Epidermal melanocyte (primary cell): ENCODE measurements around the gene HOXA11.

Source experiments
- DNase-seq: peaks from one replicate; pipeline ENCODE4 v3.0.0; 2011; ENCODE audit warnings: low spot score; ENCODE audit not compliant: insufficient read length

The HOXA11 gene

DNA sequence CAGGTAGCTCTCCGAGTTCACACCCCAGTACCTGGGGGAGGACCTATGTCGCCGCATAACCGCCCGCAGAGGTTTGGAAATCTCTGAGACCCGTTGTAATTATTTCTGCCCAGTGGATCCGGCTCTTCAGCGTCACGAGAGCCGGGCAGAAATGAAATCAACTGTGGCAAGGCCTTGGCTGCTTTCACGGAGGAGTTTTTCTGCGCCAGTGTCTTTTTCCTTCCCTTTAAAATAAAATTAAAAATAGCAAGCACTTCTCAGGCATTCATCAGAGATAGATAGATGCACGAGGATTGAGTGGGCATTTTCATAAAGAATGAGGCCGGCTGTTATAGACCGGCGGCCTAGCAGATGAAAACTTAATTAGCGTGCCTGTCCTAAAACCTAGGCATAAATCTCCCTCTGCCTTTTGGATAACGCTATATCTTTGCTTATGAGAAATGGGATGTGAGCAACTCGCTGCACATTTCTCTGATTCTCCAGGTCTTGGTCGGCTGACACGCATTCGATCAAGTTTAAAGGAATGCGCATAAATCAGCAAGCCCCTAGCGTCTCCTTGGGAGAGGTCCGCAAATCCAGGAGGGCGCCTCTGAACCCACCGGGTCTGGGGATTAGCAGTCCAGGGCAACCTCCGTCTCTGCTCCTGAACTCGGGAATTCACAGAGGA, 8.4 kb upstream of the HOXA11 start:
- no peak for DNase-seq

DNA sequence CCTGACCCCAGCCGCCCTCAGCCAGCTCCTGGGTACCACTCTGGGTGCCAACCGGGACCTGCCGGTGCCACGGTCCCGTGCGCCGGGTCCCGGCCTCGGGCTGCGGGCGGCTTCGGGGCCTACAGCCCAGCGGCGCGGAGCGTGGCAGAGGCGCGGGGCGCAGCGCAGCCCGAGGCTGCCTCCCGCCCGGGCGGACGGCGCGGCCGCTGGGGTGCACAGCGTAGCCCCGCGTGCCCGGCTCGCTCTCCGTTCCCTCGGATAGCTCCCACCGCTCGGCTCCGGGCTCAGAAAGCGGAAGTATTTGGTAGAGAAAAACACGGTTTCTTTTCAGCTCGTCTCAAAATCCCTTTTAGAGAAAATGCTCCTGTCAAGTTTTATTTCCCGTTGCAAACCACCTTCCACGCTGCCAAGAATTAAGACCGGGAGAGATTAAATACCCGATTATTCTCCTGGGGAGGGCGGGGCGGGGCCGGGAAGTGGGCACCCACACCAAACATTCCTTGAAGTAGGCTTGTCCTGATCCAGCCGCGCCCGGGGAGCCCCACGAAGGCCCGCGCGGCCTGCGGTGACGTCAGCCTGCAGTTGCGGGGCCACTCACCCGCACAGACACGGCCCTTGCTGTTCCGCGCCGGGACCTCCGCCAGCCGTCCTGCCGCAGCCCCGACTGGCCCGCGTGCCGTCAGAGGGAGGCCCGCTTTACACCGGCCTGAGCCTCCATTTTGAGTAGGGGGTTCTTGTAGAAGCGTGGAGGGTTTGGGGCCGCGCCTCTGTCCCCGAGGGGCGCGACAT, 7.7 kb upstream of the HOXA11 start:
- no peak for DNase-seq

DNA sequence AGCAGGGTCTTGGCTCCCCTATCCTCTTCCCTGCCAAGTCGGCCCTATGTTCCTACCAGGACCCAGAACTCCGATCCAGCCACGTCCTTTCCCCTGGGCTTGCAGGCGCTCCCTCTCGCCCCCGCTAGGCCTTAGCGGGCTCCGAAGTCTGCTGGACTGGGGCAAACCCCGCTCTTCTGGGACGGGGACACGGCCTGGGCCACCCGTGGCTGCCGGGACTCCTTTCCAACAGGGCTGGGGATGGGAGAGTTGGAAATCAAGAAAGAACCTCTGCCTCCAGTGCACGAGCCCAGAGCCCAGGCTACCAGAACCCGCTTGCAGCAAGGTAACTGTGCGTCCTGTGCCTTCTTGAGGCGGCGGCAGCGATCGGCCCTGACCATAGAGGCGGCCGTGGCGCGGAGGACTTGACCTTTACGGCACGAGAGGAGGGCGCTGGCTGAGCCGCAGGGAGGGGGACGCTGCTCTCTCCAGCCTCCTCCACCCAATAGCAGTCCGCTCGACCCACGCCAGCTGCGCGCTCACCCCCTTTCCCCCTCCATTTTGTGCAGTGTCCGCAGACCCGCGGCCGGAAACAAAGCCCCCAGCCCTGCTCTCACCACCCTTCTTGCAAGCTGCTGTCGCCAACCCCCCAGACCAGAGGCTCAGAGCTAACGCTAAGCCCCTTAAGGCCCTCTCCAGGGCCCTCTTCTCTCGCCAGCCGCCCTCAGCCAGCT, 7.0 kb upstream of the HOXA11 start:
- no peak for DNase-seq

DNA sequence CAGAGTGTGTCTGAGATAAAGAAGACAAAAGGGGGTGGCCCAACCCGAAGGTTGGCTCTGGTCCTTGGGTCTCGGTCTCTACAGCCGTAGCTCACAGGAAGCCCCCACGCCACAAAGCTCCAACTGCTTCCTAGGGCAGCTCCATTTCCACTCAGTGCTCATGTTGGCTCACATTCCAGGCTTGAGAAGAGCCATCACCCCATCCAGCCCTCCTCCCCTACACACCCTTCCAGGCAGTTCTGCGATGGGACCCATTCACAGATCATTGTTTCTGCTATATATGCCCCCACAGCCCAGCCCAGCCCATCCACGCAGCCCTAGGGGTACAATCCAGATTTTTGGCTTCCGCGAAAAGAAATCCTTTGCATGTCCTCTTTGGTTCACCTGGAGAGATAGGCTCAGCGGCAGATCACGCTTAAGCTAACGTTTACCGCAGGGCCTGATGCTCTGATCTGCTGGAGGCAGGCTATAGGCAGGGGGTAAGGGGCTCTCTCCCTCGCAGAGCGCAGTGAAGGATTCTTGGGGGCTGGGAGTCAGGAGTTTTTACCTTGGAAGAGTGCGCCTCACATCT, 6.2 kb upstream of the HOXA11 start:
- DNase-seq, result no peak

DNA sequence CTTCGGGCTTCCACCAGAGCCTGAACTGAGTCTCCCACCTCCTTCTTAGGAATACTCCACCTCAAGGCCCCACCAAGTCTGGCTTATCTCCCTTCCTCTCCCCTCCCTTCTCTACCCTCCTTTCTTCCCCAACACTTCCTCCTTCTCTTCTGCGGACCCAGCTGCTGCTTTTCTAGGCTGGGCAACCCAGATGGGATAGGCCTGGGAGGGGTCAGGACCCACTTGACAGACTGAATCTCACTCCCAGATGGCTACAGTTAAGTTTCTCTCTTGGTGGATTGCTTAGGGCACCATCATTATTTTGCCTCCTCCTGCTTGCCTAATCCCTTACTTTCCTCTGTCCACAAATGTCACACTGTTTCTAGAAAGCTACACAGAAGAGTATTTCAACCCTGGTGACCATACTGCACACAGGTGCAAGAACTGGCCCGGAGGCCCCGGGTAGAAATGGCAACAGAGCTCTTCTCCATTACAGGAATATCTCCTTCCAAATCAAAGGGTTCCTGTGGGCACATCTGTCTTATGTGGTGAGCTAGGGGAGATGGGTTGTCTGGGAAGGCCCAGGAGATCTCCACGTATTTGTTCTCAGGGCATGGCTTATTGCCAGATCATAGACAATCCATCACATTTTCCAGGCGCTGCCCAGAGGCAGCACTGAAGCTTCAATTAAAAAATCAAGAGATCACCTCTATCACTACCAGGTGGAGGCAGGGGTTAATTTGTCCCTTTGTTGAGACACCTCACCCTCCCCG, 5.1 kb upstream of the HOXA11 start:
- no peak for DNase-seq

DNA sequence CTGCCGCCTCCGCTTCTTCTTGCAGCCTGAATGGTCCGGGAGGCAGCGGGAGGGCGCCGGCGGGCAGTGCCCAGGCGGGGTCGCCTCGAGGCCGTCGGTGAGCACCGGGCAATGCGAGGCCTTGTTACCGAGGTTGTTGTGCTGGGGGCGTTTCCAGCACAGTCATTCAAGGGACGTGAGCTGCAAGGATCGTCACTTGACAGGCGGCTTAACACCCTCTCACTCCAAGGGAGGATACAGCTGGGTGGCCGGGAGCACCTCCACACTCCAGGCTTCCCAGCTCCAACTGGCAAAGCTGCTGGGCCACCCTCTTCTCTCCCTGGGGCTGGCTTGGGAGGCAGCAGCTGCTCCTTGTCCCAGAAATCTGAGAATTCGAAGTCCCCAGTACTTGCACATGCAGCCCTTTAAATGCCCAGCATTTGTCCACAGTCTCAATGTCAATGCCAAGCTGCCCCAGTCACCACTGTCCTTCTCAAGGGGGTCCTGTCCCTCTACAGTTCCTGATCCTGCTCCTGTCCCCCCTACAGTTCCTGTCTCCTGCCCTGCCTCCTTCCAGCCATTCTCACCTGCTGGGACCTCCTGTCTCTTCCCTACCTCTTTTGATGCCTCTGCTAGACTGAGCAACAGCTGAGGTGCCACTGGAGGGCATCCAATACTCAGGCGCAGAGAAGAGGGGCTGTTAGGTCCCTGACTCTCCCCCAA, 4.4 kb upstream of the HOXA11 start:
- no peak for DNase-seq

DNA sequence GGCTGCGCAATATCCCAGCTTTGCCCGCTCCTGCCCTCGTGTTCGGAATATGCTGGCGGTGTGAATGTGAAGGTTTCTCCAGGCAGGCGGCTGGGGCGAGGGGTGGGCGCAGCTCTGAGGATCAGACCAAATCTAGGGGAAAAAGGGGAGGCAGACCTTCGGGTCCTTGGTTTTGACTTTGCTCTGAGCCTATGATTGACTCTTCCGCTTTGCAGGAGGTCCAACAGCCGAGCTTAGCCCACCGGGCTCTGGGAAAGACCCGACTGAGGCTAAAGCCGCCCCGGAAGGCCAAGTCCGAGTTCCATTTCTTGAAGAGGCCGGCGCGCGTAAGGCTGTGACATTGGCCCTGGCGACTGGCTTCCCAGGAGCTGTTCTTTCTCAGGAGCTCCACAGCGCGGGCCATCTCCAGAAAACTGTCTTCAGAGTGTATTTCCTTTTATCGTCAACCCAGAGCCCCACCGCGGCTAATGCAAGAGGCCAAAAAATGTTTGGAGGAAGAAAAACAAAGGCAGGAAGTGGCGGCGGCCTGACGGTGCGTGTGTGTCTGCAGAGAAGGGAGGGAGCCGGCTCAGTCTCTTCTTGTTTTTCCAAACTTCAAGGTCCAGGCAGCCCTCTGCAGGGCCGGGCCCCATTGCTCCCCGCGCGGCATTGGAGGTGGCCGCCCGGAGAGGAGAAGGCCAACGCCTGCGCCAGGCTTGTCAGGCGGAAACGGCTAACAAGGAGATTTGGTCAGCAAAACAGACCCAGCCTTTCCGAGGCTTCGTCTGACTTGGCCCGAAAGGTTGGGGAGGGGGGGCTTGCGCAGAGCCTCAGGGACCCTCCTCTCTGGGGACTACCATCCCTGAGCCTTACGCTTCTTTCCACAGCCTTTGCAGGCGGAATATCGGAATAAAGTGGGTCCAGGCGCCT, 3.6 kb upstream of the HOXA11 start:
- DNase-seq, result no peak

DNA sequence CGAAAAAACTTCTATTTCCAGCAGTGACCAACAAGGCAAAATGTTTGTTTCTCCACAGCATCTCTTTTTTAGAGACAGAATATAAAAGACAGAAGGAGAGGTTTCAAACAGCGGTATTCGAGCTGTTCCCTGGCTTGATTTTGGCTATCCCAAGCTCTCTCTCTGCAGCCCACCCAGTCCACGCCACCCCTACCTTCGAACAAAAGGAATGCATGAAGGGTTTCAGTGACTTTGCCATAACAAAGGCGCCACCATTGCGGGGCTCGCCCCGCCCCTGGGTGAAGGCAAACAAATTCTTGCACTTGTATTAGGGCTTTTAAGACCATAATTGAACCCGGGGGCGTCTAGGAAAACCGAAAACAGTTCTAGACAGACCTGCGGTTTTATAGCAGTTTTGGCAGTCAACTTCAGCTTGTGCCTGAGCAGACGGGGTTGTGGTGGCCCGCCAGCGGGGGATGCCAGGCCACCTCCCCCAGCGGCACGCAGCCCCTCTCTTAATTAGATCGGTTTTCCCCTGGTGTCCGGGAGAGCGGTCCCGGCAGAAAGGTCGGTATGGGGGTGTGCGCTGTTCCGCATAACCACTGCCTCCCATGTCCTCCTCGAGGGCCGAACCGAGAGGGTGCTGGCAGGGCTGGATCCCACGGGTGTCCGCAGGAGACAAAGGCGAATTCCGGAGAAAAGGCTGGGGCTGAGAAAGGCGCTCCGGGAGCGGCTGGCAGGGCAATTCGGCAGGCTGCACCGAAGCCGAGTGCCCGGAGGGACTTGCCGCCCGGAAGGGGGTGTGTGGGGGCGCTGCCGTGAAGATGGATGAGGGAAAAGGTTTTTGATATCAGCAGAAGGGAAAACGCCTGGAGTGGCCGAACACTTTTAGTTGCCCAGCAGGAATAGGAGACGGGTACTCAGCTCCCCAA, 2.7 kb upstream of the HOXA11 start:
- no peak for DNase-seq

DNA sequence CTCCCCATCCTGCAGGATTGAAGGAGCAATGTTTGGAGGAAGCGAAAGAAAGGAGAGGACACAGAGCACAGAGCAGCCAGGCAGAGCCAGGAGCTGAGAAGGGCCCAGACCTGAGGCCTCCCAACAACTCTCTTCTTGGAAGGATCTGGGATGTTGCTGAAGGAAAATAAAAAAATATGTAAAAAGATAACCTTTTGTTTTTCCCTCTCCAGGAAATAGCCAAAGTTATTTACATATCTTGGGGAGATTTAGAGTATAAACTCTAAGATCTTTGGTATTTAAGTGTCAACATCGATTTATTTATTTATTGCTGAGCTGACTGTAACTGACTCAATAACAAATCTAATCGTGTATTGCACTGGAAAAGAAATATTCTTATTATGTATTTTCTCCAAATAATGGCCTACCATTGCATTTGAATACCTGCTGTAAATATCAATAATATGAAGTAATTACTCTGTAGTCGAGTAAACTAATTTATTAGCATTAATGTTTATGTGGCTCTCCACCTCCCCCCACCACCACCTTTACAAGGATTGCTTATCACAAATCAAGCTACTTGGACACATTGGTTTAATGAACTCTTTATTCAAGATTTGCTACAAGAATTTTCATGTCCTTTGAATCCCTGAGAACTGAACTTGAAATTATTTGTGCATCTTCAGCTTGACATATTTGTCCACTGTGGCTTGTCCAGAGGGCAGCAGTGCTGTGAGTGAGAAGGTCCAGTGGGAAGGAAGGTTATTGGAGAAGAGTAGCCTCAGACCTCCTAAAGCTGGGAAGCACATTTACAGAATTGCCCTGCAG, 1.8 kb upstream of the HOXA11 start:
- DNase-seq, result no peak

DNA sequence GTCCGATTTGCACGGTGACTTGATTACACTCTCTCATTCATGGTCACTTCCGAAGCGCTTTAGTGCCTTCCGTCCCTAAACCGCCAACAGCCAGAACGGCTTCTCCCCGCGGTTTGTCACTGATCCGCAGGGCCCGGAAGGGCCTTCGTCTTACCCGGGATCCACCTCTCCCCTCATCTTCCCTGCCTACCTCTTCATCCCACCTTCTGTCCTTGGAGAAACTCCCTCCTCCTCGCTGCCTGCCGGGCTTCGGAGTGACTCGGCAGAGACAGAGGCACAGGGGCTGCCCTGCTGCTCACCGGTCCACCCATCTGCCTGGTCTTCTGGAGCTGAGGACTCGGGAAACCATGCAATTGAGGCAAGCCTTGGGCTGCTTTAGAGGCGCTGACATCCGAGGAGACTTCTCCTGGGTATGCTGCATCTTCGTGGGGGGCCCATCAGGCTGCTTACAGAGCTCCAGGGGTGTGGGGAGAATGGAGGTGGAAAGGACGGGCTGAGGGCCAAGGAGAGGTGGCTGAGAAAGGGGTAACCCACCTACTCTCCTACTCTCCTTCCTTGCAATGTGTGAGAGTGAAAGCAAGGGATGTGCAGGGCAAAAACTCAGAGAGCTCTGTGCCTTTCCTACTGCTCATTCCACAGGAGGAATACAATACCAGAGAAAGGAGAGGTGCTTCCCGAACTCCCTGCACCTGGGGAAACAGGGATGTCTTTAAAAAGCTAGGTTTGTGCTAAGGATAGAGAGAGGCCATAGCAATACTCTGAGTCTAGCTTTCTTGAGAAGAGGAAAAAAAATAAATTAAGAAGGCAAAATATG, 1.0 kb upstream of the HOXA11 start:
- DNase-seq, result no peak

DNA sequence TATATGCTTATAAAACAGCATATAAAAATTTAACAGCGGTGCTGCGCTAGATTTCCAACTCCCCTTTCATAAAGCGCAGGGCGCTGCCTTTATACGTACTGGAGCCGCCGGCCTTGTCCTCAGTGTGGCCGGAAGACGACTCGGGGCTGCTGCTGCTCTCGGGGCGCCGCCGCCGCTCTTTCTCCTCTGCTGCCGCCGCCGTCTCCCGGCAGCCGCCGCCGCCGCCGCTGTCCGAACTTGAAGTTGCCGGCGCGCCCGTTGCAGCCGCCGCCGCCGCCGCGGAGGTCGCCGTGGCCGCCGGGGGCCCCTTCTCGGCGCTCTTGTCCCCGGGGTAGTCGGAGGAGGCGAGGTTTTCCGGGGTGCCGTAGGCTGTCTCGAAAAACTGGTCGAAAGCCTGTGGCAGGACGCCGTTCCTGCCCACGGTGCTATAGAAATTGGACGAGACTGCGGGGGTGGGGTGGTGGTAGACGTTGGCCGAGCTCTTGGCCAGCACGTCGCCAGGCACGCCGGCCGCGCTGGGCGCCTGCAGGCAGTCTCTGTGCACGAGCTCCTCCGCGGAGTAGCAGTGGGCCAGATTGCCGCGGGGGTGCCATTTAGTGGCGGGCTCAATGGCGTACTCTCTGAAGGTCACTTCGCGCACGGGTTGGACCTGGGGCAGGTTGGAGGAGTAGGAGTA, 557 bp downstream of the HOXA11 start:
- DNase-seq, result no peak

DNA sequence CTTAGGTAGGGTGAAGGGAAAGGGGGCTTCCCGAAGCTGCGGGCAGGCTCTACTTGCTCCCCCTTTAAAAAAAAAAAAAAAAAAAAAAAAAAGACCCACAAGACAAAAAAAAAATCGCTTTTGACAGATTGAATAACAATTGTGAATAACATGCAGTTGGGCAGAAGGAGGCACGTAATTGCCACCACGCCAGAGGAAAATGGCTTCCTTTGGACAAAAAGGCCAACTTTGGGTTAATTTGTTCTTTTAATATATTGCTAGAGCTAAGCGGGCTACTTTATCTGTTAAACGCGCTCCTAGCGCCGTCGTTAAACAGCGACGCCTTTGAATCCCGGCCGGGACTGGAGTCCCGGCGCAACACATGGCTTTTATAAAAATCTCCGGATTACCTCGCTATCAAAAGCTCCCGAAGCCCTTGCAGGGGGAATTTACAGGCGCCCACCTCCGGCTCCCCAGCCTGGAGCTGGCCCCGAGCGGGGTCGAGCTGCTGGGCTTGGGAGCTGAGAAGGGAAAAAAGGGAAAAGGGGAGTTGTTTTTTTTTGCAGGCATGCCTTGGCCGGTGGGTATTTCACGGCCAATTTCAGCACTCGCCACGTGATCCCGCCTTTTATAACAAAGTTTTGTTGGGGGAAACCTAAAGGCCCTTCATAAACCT, 1.2 kb downstream of the HOXA11 start:
- DNase-seq, result no peak

DNA sequence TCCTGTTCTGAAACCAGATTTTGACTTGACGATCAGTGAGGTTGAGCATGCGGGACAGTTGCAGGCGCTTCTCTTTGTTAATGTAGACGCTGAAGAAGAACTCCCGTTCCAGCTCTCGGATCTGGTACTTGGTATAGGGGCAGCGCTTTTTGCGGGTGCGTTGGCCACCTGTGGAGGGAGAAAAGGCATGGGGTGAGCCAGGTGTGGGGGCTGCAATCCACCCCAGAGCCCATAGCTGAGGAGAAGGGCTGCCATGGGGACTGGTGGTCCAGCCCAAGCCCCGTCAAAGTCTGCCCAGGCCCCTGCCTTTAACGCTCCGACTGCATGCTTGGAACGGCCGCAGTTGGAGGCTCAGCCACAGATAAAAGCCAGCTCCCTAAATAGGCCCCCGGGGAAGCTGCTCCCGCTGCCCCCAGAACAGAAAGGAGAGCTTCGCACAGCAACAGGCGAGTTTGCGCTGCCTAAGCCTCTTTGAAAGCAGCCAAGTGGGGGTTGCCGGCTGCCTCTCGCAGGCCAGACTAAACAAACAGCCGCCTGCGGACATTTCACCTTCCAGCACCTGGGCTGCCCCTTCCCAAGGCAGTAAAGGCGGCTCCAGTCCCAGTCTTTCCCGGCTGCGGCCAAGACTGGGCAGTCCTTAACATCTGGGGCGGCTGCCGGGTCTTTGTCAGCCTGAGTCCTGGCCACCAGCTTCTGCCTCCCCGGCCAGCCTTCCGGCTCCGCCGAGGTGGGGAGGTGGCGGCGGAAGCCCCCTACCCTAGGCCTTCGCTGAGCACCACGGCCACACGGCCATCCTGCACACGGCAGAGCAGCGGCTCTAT, 2.0 kb downstream of the HOXA11 start:
- no peak for DNase-seq

DNA sequence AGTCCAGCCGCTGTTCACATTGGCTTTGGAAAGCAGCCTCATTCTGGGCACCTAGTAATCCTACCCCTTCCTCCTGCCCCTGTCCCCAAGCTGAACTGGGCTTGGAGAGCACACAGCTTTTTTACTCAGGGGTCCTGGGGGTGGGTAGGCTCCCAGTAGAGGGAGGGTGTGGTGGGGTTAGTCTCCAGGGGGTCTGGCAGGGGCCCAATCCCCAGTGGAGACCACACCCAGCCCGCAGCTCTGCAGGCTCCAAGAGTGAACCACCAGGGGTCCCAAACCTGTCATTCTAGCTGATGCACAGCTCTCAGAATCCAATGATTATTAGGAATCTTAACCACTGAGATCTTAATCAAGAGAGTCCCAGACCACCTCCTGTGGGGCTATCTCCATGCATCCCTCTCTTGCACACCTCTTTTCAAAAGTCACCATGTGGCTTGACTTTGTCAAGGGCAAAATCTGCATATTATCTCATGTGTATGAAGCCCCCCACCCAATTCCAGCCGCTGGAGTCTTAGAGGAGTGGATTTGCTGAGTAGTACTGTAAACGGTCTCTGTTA, 2.7 kb downstream of the HOXA11 start:
- DNase-seq, result no peak

DNA sequence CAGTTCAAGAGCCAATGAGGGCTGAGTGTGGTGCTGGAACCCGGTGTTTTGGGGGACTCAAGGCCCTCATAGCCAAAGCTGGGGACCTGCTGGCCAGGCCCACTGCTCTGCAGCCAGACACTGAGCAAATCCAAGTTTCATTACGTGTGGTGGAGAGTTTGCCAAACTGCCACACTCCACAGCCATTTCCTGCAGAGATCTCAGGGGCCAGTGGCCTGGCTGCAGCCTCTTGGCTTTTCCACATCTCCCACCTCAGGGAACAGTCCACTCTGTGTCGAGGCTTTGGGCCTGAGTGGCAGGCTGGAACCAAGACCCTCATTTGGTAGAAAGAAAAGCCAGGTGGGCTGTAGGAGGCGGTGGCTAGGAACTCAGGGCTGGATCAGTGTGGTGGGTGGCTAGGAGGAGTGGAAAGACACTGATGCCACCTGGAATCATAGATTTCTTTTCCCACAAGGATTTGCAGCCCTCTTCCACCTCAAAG, 3.2 kb downstream of the HOXA11 start:
- no peak for DNase-seq
